Endothelial cell (in vitro differentiated cells): ENCODE measurements around the gene IGFLR1. TPM values are rescaled to one million over a fixed set of nuclear protein-coding genes. Genes with fewer than 3 reads are reported as not detected.
"Not testable (repeated sequence)": the region's sequence is repeated elsewhere in the genome, so short reads cannot be mapped to it uniquely, and the experiment has no call there.

ENCODE experiments used
- DNase-seq: peaks from one replicate; pipeline ENCODE4 v3.0.0; 2021; ENCODE audit warnings: low spot score
- H3K27ac Mint-ChIP-seq: one replicate; pipeline ENCODE4 v1.8.0; 2021; ENCODE audit warnings: mixed read lengths, inconsistent platforms; ENCODE audit not compliant: unreplicated experiment
- H3K27me3 Mint-ChIP-seq: one replicate; pipeline ENCODE4 v1.8.0; 2021; ENCODE audit warnings: mild to moderate bottlenecking, moderate library complexity, mixed read lengths, inconsistent platforms; ENCODE audit not compliant: unreplicated experiment
- H3K36me3 Mint-ChIP-seq: one replicate; pipeline ENCODE4 v1.8.0; 2021; ENCODE audit warnings: mild to moderate bottlenecking, low read depth, mixed read lengths, inconsistent platforms; ENCODE audit not compliant: unreplicated experiment
- H3K4me1 Mint-ChIP-seq: one replicate; pipeline ENCODE4 v1.8.0; 2021; ENCODE audit warnings: mild to moderate bottlenecking, mixed read lengths, inconsistent platforms; ENCODE audit not compliant: unreplicated experiment
- H3K4me3 Mint-ChIP-seq: one replicate; pipeline ENCODE4 v1.8.0; 2021; ENCODE audit warnings: mild to moderate bottlenecking, mixed read lengths, inconsistent platforms; ENCODE audit not compliant: unreplicated experiment
- H3K9me3 Mint-ChIP-seq: one replicate; pipeline ENCODE4 v1.8.0; 2021; ENCODE audit warnings: mixed read lengths, inconsistent platforms; ENCODE audit not compliant: unreplicated experiment
- CTCF ChIP-seq: fragments of 200-600 bp; sonication (generic); IDR thresholded peaks from one replicate; pipeline ENCODE4 v1.5.0; 2021; ENCODE audit warnings: antibody characterized with exemption; ENCODE audit not compliant: unreplicated experiment
- total RNA-seq: library from RNA; stranded (reverse); fragmentation: NEBNext Ultra II Directional; extraction: Animal tissue kit (Norgen Biotek cat#: 25700); gene quantifications from one replicate; pipeline ENCODE4 v1.2.1, GENCODE V29; 2021; ENCODE audit not compliant: unreplicated experiment

Gene IGFLR1
- total RNA-seq, 1 donor from 2014 or later: 3.2 TPM

DNA sequence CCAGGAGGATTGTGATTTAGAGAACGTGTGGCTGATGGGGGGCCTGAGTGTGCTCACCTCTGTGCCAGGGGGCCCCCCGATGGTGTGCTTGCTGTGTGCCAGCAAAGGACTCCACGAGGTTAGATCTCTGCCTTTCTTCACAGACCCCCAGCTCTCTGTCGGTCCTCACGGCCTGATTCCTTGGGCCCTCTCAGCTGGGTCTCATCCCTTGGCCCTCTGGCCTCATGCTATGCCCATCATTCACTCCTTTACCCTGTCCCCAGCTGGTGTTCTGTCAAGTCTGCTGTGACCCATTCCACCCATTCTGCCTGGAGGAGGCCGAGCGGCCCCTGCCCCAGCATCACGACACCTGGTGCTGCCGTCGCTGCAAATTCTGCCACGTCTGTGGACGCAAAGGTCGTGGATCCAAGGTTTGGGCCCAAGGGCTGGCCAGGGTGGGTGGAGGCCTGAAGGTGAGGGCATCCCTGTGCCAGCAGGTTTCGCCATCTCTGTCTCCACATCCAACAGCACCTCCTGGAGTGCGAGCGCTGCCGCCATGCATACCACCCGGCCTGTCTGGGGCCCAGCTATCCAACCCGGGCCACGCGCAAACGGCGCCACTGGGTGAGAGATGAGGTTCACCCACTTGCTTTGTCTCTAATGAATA lies 16.9 kb downstream of the IGFLR1 start:
- H3K27ac Mint-ChIP-seq: no peak overlapping the region
- H3K27me3 Mint-ChIP-seq: peaks cover 10% of the 10 kb centered on the region
- no peak for TF ChIP-seq CTCF
- peaks cover 64% of the 10 kb centered on the region for H3K36me3 Mint-ChIP-seq
- H3K4me3 Mint-ChIP-seq: no peak overlapping the region
- H3K9me3 Mint-ChIP-seq: no peaks in the 10 kb centered on the region
- DNase-seq: no peak
- H3K4me1 Mint-ChIP-seq: no peaks in the 10 kb centered on the region

GRCh38 chr19:35724560-35724959 lies 17.7 kb downstream of the IGFLR1 start:
- TF ChIP-seq CTCF: no peak
- H3K27me3 Mint-ChIP-seq: peaks cover 13% of the 10 kb centered on the region
- H3K4me1 Mint-ChIP-seq: peaks cover under 1% of the 10 kb centered on the region
- peaks cover 60% of the 10 kb centered on the region for H3K36me3 Mint-ChIP-seq
- no peaks in the 10 kb centered on the region for H3K9me3 Mint-ChIP-seq
- H3K27ac Mint-ChIP-seq: no peak overlapping the region
- DNase-seq: no peak
- peak overlapping the region; percentile 39 for H3K4me3 Mint-ChIP-seq

GRCh38 chr19:35724132-35724531 lies 18.1 kb downstream of the IGFLR1 start:
- H3K4me1 Mint-ChIP-seq, H3K9me3 Mint-ChIP-seq, DNase-seq, H3K27ac Mint-ChIP-seq: not testable (repeated sequence)
- peaks cover 13% of the 10 kb centered on the region for H3K27me3 Mint-ChIP-seq
- H3K4me3 Mint-ChIP-seq: peak overlapping the region; percentile 59
- peaks cover 55% of the 10 kb centered on the region for H3K36me3 Mint-ChIP-seq

GRCh38 chr19:35723671-35724070 lies 18.6 kb downstream of the IGFLR1 start:
- Mint-ChIP-seq H3K27ac (peak overlapping the region; percentile 52), H3K4me3 (peak overlapping the region; percentile 69), H3K36me3 (peaks cover 53% of the 10 kb centered on the region), H3K4me1 (peaks cover 9% of the 10 kb centered on the region), H3K27me3 (peaks cover 13% of the 10 kb centered on the region), H3K9me3 (no peaks in the 10 kb centered on the region)
- DNase-seq: no peak
- no peak for TF ChIP-seq CTCF

GRCh38 chr19:35722897-35723296 lies 19.4 kb downstream of the IGFLR1 start:
- peaks cover 13% of the 10 kb centered on the region for H3K27me3 Mint-ChIP-seq
- H3K4me3 Mint-ChIP-seq: no peak overlapping the region
- TF ChIP-seq CTCF: no peak
- H3K27ac Mint-ChIP-seq: peak overlapping the region; percentile 30
- peaks cover 9% of the 10 kb centered on the region for H3K4me1 Mint-ChIP-seq
- peaks cover 46% of the 10 kb centered on the region for H3K36me3 Mint-ChIP-seq
- no peaks in the 10 kb centered on the region for H3K9me3 Mint-ChIP-seq
- no peak for DNase-seq
